Measurements from ENCODE around the gene IGFL2. TPM values are rescaled to one million over a fixed set of nuclear protein-coding genes. Genes with fewer than 3 reads are reported as not detected.

IGFL2 gene
- total RNA-seq, 1 donor from 2014 or later: not detected

- H3K27me3 Mint-ChIP-seq (ENCODE audit: unreplicated experiment): peaks cover 47% of the 10 kb centered on the region
- TF ChIP-seq CTCF (IDR thresholded peaks at IDR 0.05): no peak
- no peak overlapping the region for H3K4me3 Mint-ChIP-seq (ENCODE audit: unreplicated experiment)
- DNase-seq (ENCODE audit: extremely low spot score, unreplicated experiment): no peak
- H3K36me3 Mint-ChIP-seq (ENCODE audit: unreplicated experiment): no peaks in the 10 kb centered on the region
- no peak overlapping the region for H3K27ac Mint-ChIP-seq (ENCODE audit: unreplicated experiment)
- no peaks in the 10 kb centered on the region for H3K9me3 Mint-ChIP-seq (ENCODE audit: unreplicated experiment)
- H3K4me1 Mint-ChIP-seq (ENCODE audit: unreplicated experiment): peaks cover 2% of the 10 kb centered on the region
These were observed 6.6 kb upstream of the IGFL2 start for GRCh38 chr19:46141421-46141820.

GRCh38 chr19:46142294-46142693 lies 5.7 kb upstream of the IGFL2 start:
- Mint-ChIP-seq H3K27ac (ENCODE audit: unreplicated experiment) (no peak overlapping the region), H3K4me3 (ENCODE audit: unreplicated experiment) (no peak overlapping the region), H3K4me1 (ENCODE audit: unreplicated experiment) (peaks cover 2% of the 10 kb centered on the region), H3K9me3 (ENCODE audit: unreplicated experiment) (no peaks in the 10 kb centered on the region), H3K36me3 (ENCODE audit: unreplicated experiment) (no peaks in the 10 kb centered on the region), H3K27me3 (ENCODE audit: unreplicated experiment) (peaks cover 56% of the 10 kb centered on the region)
- TF ChIP-seq CTCF (IDR thresholded peaks at IDR 0.05): no peak
- no peak for DNase-seq (ENCODE audit: extremely low spot score, unreplicated experiment)

GRCh38 chr19:46144756-46145155 lies 3.3 kb upstream of the IGFL2 start:
- peaks cover 73% of the 10 kb centered on the region for H3K27me3 Mint-ChIP-seq (ENCODE audit: unreplicated experiment)
- H3K36me3 Mint-ChIP-seq (ENCODE audit: unreplicated experiment): no peaks in the 10 kb centered on the region
- no peak overlapping the region for H3K4me3 Mint-ChIP-seq (ENCODE audit: unreplicated experiment)
- no peak for DNase-seq (ENCODE audit: extremely low spot score, unreplicated experiment)
- H3K27ac Mint-ChIP-seq (ENCODE audit: unreplicated experiment): no peak overlapping the region
- H3K4me1 Mint-ChIP-seq (ENCODE audit: unreplicated experiment): peaks cover 2% of the 10 kb centered on the region
- H3K9me3 Mint-ChIP-seq (ENCODE audit: unreplicated experiment): no peaks in the 10 kb centered on the region
- TF ChIP-seq CTCF (IDR thresholded peaks at IDR 0.05): no peak

GRCh38 chr19:46147166-46147740 lies 785 bp upstream of the IGFL2 start:
- Mint-ChIP-seq H3K4me3 (ENCODE audit: unreplicated experiment) (no peak overlapping the region), H3K27ac (ENCODE audit: unreplicated experiment) (no peak overlapping the region), H3K9me3 (ENCODE audit: unreplicated experiment) (no peaks in the 10 kb centered on the region), H3K27me3 (ENCODE audit: unreplicated experiment) (peaks cover 80% of the 10 kb centered on the region), H3K4me1 (ENCODE audit: unreplicated experiment) (no peaks in the 10 kb centered on the region), H3K36me3 (ENCODE audit: unreplicated experiment) (no peaks in the 10 kb centered on the region)
- TF ChIP-seq CTCF (IDR thresholded peaks at IDR 0.05): no peak
- no peak for DNase-seq (ENCODE audit: extremely low spot score, unreplicated experiment)

- Mint-ChIP-seq H3K27ac (ENCODE audit: unreplicated experiment) (no peak overlapping the region), H3K36me3 (ENCODE audit: unreplicated experiment) (no peaks in the 10 kb centered on the region), H3K4me3 (ENCODE audit: unreplicated experiment) (no peak overlapping the region), H3K27me3 (ENCODE audit: unreplicated experiment) (peaks cover 85% of the 10 kb centered on the region), H3K9me3 (ENCODE audit: unreplicated experiment) (no peaks in the 10 kb centered on the region), H3K4me1 (ENCODE audit: unreplicated experiment) (peaks cover 10% of the 10 kb centered on the region)
- no peak for TF ChIP-seq CTCF (IDR thresholded peaks at IDR 0.05)
- no peak for DNase-seq (ENCODE audit: extremely low spot score, unreplicated experiment)
These were observed 2.6 kb downstream of the IGFL2 start for GRCh38 chr19:46150606-46151005.
